HG03066 (cell line): ENCODE data around the gene RALGPS2.
"Not testable (repeated sequence)": the region's sequence is repeated elsewhere in the genome, so short reads cannot be mapped to it uniquely, and the experiment has no call there.

Experiments
- ATAC-seq: cut with Tn5 transposase; IDR thresholded peaks from one replicate; pipeline ENCODE4 v1.9.1; 2021; ENCODE audit warnings: low read depth; ENCODE audit not compliant: unreplicated experiment

Gene RALGPS2

GRCh38 chr1:178718520-178718919 is 6.5 kb upstream of the RALGPS2 start:
- no peak for ATAC-seq

DNA sequence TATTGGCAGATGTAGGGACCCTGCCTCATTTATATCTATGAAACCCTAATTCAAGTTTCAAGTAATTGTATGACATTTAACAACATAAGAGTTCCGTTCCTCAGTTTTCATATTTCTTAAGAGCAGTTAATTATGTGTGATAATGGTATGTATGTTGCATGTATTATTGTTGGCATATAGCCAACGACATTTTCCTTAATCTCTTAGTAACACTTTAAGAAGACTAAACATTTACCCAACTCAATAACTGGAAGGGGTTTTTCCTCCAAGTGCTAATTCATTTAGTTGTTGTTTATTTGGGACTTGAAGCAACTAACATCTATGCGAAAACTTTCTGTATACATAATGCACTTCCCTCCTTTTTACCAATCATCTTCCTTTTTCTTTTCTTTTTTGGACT is 1.5 kb upstream of the RALGPS2 start:
- ATAC-seq: no peak

DNA sequence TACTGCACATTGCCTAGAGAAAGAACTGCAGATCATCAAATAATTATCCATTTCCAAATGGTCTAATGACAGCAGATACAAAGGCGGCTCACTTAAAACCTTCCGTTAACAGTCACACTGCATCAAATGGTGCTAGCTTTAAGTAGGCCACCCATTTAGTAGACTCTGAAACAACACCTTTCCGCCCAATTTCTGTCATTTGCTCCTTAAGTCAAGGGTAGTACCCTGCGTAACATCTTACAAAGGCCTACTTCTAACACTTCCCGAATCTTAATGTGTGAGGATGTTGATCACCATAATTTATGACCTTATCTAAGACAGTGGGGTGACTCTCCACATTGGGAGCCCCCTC is 692 bp upstream of the RALGPS2 start:
- no peak for ATAC-seq

DNA sequence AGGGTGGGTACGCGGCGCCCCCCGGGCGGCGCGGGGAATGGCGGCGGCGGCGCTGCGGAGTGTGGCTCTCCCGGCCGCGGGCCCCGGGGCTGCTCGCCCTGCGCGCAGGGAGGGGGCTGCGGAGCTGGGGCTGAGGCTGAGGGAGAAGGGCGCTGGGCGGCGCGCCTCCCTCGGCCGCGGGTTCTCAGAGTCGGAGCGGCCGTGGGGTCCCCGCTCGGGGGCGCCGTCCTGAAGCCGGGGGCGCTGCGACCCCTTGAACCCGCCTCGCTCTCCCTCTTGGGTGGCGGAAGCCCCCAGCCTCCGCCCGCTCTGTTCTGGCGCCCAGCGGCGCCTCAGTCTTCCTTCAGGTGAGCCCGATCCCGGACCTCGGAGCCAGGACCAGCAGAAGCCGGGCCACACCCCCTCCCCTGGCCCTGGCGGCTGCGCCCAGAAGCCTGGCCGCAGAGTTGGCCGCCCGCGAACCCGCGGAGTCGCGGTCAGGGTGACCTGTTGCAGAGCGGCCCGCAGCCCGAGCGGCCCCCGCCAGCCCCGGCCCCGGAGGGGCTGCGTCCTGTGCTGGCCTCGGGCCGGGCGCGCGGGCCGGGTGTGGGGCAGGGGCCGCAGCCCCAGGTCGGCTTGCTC is 532 bp downstream of the RALGPS2 start:
- peak; percentile 32 for ATAC-seq

DNA sequence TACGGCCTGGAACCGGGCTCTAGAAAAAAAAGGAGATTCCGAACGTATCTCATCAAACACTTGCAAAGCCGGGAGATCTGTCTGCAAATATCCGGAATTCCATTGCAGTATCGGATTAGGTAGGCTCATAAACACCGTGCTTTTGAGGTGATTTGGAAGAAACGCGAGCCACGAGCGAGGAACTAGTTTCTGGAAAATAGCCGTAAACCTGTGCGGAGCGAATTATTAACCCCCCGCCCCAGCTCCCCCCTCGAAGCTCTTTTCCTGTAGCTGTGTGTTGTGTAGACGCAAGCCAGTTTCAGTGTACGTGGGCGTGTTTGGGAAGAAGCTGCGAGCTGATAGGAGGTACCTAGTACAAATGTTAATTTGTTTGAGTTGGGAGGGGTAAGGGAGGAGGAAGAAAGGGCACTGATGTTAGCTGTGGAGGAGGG is 1.1 kb downstream of the RALGPS2 start:
- ATAC-seq: peak; percentile 61

- ATAC-seq: no peak
Measured at GRCh38 chr1:178726545-178726944, 1.5 kb downstream of the RALGPS2 start.

DNA sequence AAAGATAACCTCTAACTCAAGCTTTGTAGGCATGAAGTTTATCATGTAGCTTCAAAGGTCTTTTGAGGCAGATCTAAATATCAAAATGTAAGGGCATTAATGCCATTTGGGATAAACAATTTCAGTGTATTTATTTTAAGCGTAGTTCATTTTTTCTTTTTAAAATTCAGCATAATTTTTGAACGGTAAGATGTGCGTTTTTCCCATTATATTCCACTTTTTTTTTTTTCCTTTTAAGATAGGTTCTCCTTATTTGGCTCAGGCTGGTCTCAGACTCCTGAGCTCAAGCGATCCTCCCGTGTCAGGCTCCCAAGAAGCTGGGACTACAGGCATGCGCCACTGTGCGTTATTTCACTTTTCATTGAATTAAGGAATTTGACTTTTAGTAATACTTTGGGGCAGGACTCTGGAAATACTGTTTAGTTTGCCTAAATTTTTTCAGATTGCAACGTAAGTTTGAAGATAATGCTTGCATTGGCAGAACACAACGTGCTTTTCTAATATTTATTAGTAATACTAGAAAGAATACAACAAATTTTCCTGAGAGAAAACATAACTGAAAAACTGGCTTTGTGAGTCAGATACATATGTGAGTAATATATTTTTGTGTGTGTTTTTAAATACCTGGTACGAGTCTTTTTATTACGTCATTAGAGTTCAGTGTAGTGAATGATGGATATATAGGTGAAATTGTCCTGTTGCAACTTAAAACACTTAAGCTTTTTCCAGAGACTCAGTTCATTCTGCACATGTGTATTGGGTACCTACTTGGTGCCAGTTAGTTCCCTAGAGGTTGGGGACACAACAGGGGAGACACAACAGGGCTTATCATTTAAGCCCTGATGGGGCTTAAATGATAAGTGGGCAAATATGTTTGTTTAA is 2.2 kb downstream of the RALGPS2 start:
- no peak for ATAC-seq

GRCh38 chr1:178733972-178734371 is 8.9 kb downstream of the RALGPS2 start:
- no peak for ATAC-seq

GRCh38 chr1:178738780-178739179 is 13.7 kb downstream of the RALGPS2 start:
- ATAC-seq: no peak

GRCh38 chr1:178739285-178740045 is 14.4 kb downstream of the RALGPS2 start:
- no peak for ATAC-seq

DNA sequence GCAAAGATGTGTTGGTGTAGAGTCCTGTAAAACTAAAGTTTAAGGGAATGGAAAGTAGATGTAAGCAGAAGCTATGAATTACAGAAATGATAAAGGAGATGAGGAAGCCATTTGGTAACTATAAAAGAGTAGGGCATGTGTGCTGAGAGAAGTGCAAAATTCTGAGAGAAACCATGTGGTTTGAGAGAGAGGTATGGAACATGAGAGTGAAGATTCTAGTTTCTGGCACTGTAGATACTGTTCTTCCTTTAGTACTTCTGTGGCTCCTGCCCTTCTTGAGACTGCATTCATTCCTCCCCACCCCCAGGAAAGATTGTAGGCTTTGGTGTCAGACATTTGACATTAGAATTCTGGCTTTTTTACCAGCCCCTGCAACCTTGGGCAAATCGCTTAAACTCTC is 15.4 kb downstream of the RALGPS2 start:
- no peak for ATAC-seq

DNA sequence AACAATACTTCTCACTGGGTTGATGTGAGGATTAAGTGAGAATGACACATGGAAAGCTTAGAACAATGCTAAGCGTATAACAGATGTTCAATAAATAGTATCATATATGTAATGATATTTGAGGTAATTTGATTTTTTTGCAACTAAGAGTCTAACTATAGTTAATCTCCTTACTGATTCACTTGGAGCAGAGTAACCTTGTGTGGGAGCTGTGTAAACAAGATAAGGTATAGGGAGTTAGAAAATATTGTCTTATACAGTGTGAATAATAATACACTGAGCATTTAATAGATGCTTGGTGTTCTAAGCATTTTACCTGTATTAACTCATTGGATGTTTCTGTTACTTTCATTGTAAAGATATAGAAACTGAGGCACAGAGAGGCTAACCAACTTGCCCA is 15.9 kb downstream of the RALGPS2 start:
- ATAC-seq: no peak

DNA sequence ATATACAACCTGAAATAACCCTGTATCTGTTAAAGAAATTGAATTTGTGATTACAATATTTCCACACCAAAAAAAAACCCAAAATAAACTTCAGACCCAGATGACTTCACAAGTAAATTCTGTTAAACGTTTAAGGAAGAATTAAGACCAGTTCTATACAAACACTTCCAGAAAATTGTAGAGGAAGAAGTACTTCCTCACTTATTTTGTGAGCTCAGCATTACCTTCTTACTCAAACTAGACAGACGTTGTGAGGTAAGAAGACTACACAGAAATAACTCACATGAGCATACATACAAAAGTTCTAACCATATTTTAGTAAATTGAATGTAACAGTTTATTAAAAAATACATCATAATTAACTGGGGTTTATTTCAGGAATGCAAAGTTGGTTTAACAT is 18.8 kb downstream of the RALGPS2 start:
- no peak for ATAC-seq

GRCh38 chr1:178745260-178745659 is 20.2 kb downstream of the RALGPS2 start:
- no peak for ATAC-seq

DNA sequence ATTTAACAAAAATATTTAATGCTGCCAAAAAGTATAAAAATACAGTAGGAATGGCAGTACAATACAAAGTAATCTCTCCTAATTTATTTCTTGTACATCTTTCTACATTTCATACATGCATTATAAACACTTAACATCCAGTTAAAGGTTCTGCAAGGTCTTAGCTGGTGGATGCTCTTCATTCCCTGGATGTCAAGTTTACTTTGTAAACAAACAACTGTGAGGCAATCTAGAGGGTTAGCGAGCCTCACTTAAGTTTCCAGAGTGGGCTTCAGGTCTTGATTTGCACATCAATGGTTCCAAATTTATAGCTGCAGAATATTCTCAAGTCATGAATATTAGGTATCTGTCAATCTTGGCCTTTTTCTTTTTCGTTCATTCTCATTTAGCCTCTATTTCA is 21.3 kb downstream of the RALGPS2 start:
- no peak for ATAC-seq

GRCh38 chr1:178747361-178747760 is 22.3 kb downstream of the RALGPS2 start:
- not testable (repeated sequence) for ATAC-seq

GRCh38 chr1:178749581-178750166 is 24.6 kb downstream of the RALGPS2 start:
- no peak for ATAC-seq

- no peak for ATAC-seq
Measured at GRCh38 chr1:178751046-178751445, 26.0 kb downstream of the RALGPS2 start.

- no peak for ATAC-seq
Measured at GRCh38 chr1:178752891-178753290, 27.8 kb downstream of the RALGPS2 start.

GRCh38 chr1:178754655-178755256 is 29.7 kb downstream of the RALGPS2 start:
- ATAC-seq: not testable (repeated sequence)

- no peak for ATAC-seq
Measured at GRCh38 chr1:178768423-178768822, 43.4 kb downstream of the RALGPS2 start.
